DMS 273 (cell line): ENCODE data around the gene GFAP.
A peak's percentile ranks its signal among the peaks of the same experiment; 100 is the strongest.
"Not testable (repeated sequence)": the region's sequence is repeated elsewhere in the genome, so short reads cannot be mapped to it uniquely, and the experiment has no call there.

ENCODE experiments used
- DNase-seq: peaks from one replicate; lab custom pipeline; 2025; ENCODE audit not compliant: unreplicated experiment; lab: John Stamatoyannopoulos, UW

GFAP gene

GRCh38 chr17:44915321-44915726 lies at the start of gene GFAP:
GFAP (minus strand) TSS chr17:44915500; CDS start chr17:44915486, 14 bp downstream.
- no peak for DNase-seq

- peak; percentile 42 for DNase-seq
These were observed 46.6 kb upstream of the GFAP start for GRCh38 chr17:44961921-44962350.

GRCh38 chr17:44960691-44961090 lies 45.4 kb upstream of the GFAP start:
- no peak for DNase-seq

GRCh38 chr17:44959821-44960531 lies 44.7 kb upstream of the GFAP start:
- no peak for DNase-seq

GRCh38 chr17:44956998-44957981 lies 42.0 kb upstream of the GFAP start:
- peak; percentile 59 for DNase-seq

- DNase-seq, result no peak
These were observed 40.5 kb upstream of the GFAP start for GRCh38 chr17:44955674-44956425.

GRCh38 chr17:44952946-44953475 lies 37.7 kb upstream of the GFAP start:
- no peak for DNase-seq

GRCh38 chr17:44948315-44948795 lies 33.1 kb upstream of the GFAP start:
- DNase-seq, result no peak

- peak; percentile 99 for DNase-seq
These were observed 32.4 kb upstream of the GFAP start, which contains the start of gene KIF18B for GRCh38 chr17:44947461-44948314. KIF18B (minus strand) TSS chr17:44947773; CDS start chr17:44936344, 11,429 bp downstream.

GRCh38 chr17:44945652-44946051 lies 30.4 kb upstream of the GFAP start:
- DNase-seq, result not testable (repeated sequence)

- DNase-seq, result peak; percentile 56
These were observed 27.2 kb upstream of the GFAP start for GRCh38 chr17:44942456-44942855.

- no peak for DNase-seq
These were observed 26.5 kb upstream of the GFAP start for GRCh38 chr17:44941712-44942331.

GRCh38 chr17:44940768-44941167 lies 25.5 kb upstream of the GFAP start:
- DNase-seq, result no peak

- no peak for DNase-seq
These were observed 25.0 kb upstream of the GFAP start for GRCh38 chr17:44940317-44940716.

- DNase-seq, result no peak
These were observed 19.8 kb upstream of the GFAP start for GRCh38 chr17:44935116-44935515.

GRCh38 chr17:44934745-44935105 lies 19.4 kb upstream of the GFAP start:
- DNase-seq, result no peak

- DNase-seq, result no peak
These were observed 18.8 kb upstream of the GFAP start for GRCh38 chr17:44933824-44934744.

- no peak for DNase-seq
These were observed 17.4 kb upstream of the GFAP start for GRCh38 chr17:44932787-44933097.
